ENCODE measurements around the gene PRM3. TPM values are rescaled to one million over a fixed set of nuclear protein-coding genes. Genes with fewer than 3 reads are reported as not detected.

The PRM3 gene
- total RNA-seq, 1 experiment from 2014 or later, result not detected

DNA sequence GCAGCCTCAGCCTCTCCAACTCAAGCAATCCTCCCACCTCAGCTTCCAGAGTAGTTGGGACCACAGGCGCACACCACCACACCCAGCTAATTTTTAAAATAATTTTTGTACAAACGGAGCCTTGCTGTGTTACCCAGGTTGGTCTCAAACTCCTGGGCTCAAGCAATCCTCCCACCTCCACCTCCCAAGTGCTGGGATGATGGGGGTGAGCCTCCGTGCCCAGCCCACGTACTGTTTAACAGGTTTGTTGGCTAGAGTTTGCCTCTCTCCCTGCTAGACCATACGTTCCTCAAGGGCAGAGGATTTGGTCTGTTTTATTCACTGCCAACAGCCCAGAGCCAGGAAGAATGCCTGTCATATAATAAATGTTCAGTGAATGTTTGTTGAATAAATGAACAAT lies 44.0 kb downstream of the PRM3 start:
- WGBS (ENCODE audit: extremely low coverage, insufficient read length, low lambda C conversion rate), result no CpG with 5 or more reads among the region's 5 CpGs
- H3K79me1 ChIP-seq (ENCODE audit: insufficient read depth, low read depth, low read length, poor library complexity, severe bottlenecking), result no peaks in the 10 kb centered on the region
- H2BK120ac ChIP-seq (ENCODE audit: low read depth, low read length, poor library complexity, severe bottlenecking), result no peak overlapping the region
- H4K8ac ChIP-seq (replicated peaks; ENCODE audit: insufficient read length, low read depth, low read length), result no peak overlapping the region
- H3K27ac Mint-ChIP-seq, result no peak overlapping the region
- H3K27me3 Mint-ChIP-seq (ENCODE audit: low read depth), result peaks cover 8% of the 10 kb centered on the region
- no peaks in the 10 kb centered on the region for H3K9me3 Mint-ChIP-seq
- no peak overlapping the region for H3K4me3 Mint-ChIP-seq
- no peak overlapping the region for H3K56ac ChIP-seq (ENCODE audit: insufficient read length, low read depth, low read length)
- H3K14ac ChIP-seq (ENCODE audit: insufficient read depth, low read length), result no peak overlapping the region
- peaks cover 0 to 9% of the 10 kb centered on the region in 2 experiments; a peak in 3 of 4 replicates for H3K4me1 Mint-ChIP-seq
- no peak overlapping the region for H2AFZ ChIP-seq (ENCODE audit: low read length)
- H3K79me2 ChIP-seq (ENCODE audit: insufficient read depth, low read length), result no peaks in the 10 kb centered on the region
- H3K27ac ChIP-seq (ENCODE audit: insufficient read length, low read depth, low read length), result no peak overlapping the region
- no peaks in the 10 kb centered on the region for H3K36me3 Mint-ChIP-seq (ENCODE audit: insufficient read depth in 1 of 3, low read depth in 3 of 3)
- no peak overlapping the region for H2BK15ac ChIP-seq (ENCODE audit: low read depth, low read length)
- H4K91ac ChIP-seq (ENCODE audit: insufficient read length, low read depth, low read length), result no peak overlapping the region
- no peak overlapping the region for H3T11ph ChIP-seq (ENCODE audit: low read length)
- no peaks in the 10 kb centered on the region for H3K9me3 ChIP-seq (ENCODE audit: control insufficient read depth, low read depth, low read length)
- H2BK5ac ChIP-seq (ENCODE audit: insufficient read length, low read length), result no peak overlapping the region
- DNase-seq, result no peak
- no peak overlapping the region for H3K18ac ChIP-seq (ENCODE audit: insufficient read length, low read depth, low read length)
- no peak overlapping the region for H3K4me2 ChIP-seq (ENCODE audit: insufficient read depth, insufficient read length, low read length)
- no peaks in the 10 kb centered on the region for H4K20me1 ChIP-seq (ENCODE audit: control insufficient read depth, insufficient read depth, insufficient read length)
- H4K5ac ChIP-seq (ENCODE audit: insufficient read length, low read depth, low read length), result no peak overlapping the region
- TF ChIP-seq, protein P1, sequence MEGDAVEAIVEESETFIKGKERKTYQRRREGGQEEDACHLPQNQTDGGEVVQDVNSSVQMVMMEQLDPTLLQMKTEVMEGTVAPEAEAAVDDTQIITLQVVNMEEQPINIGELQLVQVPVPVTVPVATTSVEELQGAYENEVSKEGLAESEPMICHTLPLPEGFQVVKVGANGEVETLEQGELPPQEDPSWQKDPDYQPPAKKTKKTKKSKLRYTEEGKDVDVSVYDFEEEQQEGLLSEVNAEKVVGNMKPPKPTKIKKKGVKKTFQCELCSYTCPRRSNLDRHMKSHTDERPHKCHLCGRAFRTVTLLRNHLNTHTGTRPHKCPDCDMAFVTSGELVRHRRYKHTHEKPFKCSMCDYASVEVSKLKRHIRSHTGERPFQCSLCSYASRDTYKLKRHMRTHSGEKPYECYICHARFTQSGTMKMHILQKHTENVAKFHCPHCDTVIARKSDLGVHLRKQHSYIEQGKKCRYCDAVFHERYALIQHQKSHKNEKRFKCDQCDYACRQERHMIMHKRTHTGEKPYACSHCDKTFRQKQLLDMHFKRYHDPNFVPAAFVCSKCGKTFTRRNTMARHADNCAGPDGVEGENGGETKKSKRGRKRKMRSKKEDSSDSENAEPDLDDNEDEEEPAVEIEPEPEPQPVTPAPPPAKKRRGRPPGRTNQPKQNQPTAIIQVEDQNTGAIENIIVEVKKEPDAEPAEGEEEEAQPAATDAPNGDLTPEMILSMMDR (conservative IDR thresholded peaks at IDR 0.05), result no peak
- no peak overlapping the region for H3K4ac ChIP-seq (ENCODE audit: low read depth, low read length)
- no peak overlapping the region for H2BK20ac ChIP-seq (ENCODE audit: low read depth, low read length, poor library complexity, severe bottlenecking)
- no peak overlapping the region for H3K23ac ChIP-seq (ENCODE audit: insufficient read length, low read depth, low read length)
- H2BK12ac ChIP-seq (ENCODE audit: insufficient read length, low read depth, low read length), result no peak overlapping the region
- H3K9ac ChIP-seq (ENCODE audit: extremely low read depth, insufficient read length, low read length), result no peak overlapping the region
- no peaks in the 10 kb centered on the region for H3K4me1 ChIP-seq (ENCODE audit: insufficient read depth, low read length)
- no peaks in the 10 kb centered on the region for H3K23me2 ChIP-seq (ENCODE audit: insufficient read length, low read depth, low read length, poor library complexity, severe bottlenecking)
- no peaks in the 10 kb centered on the region for H3K27me3 ChIP-seq (ENCODE audit: insufficient read depth, low read length)
- H2AK5ac ChIP-seq (ENCODE audit: insufficient read length, low read length), result no peak overlapping the region

Data from H9 (cell line).